CD4-positive, CD25-positive, alpha-beta regulatory T cell (primary cell): ENCODE measurements around the gene AFF3. TPM values are rescaled to one million over a fixed set of nuclear protein-coding genes. Genes with fewer than 3 reads are reported as not detected.

Source experiments
- ATAC-seq, 2 donors: fragments of 150-1000 bp; cut with Tn5 transposase; one replicate each; pipeline ENCODE4 v1.10.0; 2021; ENCODE audit warnings: low read depth in 2 of 2, moderate number of reproducible peaks in 2 of 2, moderate library complexity in 1 of 2
- DNase-seq, 3 donors: peaks; one replicate each; pipeline versions ENCODE4 v3.0.0 to v3.0.0-alpha.2; 2012 to 2022; ENCODE audit warnings: mixed read lengths in 1 of 3
- H3K27ac ChIP-seq: one replicate; pipeline ENCODE4 v1.7.0; 2013; ENCODE audit warnings: mild to moderate bottlenecking, low read length; ENCODE audit not compliant: insufficient read depth, poor library complexity, severe bottlenecking
- H3K27me3 ChIP-seq: one replicate; pipeline ENCODE4 v1.7.0; 2013; ENCODE audit warnings: low read length; ENCODE audit not compliant: control insufficient read depth, insufficient read depth
- H3K36me3 ChIP-seq: one replicate; pipeline ENCODE4 v1.7.0; 2013; ENCODE audit warnings: mild to moderate bottlenecking, low read length, moderate library complexity; ENCODE audit not compliant: control insufficient read depth, insufficient read depth
- H3K4me1 ChIP-seq: 2 replicates; pipeline ENCODE4 v1.7.0; 2013; ENCODE audit warnings: mild to moderate bottlenecking, low read length; ENCODE audit not compliant: insufficient read depth, control insufficient read depth, poor library complexity, severe bottlenecking
- H3K4me3 ChIP-seq: one replicate; pipeline ENCODE4 v1.7.0; 2013; ENCODE audit warnings: low read depth, mild to moderate bottlenecking, low read length, moderate library complexity
- H3K9me3 ChIP-seq, 2 experiments: 1 replicate in 1 of 2; 2 replicates in 1 of 2; pipeline ENCODE4 v1.7.0; 2013; ENCODE audit warnings: low read length in 2 of 2, mild to moderate bottlenecking in 1 of 2, moderate library complexity in 1 of 2; ENCODE audit not compliant: control insufficient read depth in 2 of 2
- H3K27ac Mint-ChIP-seq, 3 donors: one replicate each; pipeline ENCODE4 v1.8.0; 2020 to 2022; ENCODE audit warnings: mild to moderate bottlenecking in 3 of 3, mixed read lengths in 3 of 3, moderate library complexity in 2 of 3
- H3K27me3 Mint-ChIP-seq: one replicate; pipeline ENCODE4 v1.8.0; 2022; ENCODE audit warnings: mild to moderate bottlenecking, mixed read lengths
- H3K36me3 Mint-ChIP-seq: one replicate; pipeline ENCODE4 v1.8.0; 2020; ENCODE audit warnings: mixed read lengths
- H3K4me1 Mint-ChIP-seq, 4 donors: one replicate each; pipeline ENCODE4 v1.8.0; 2020 to 2022; ENCODE audit warnings: mixed read lengths in 4 of 4, mild to moderate bottlenecking in 1 of 4
- H3K4me3 Mint-ChIP-seq, 4 donors: one replicate each; pipeline ENCODE4 v1.8.0; 2020 to 2022; ENCODE audit warnings: mild to moderate bottlenecking in 4 of 4, mixed read lengths in 4 of 4, moderate library complexity in 3 of 4
- H3K9me3 Mint-ChIP-seq, 7 donors: one replicate each; pipeline ENCODE4 v1.8.0; 2020 to 2022; ENCODE audit warnings: mixed read lengths in 7 of 7, mild to moderate bottlenecking in 3 of 7, moderate library complexity in 2 of 7
- polyA plus RNA-seq, 4 donors: library from polyadenylated mRNA; unstranded; fragments of 300-500 nt; fragmentation: Illumina TruSeq; gene quantifications; one replicate each; pipeline ENCODE4 v1.2.3, GENCODE V29; 2021
- total RNA-seq: library from RNA; stranded (reverse); gene quantifications from one replicate; pipeline ENCODE4 v1.2.3, GENCODE V29; 2022

Gene AFF3
- total and polyA plus RNA-seq, 5 donors from 2014 or later: 0.82 to 10.1 (median 4.2) TPM

DNA sequence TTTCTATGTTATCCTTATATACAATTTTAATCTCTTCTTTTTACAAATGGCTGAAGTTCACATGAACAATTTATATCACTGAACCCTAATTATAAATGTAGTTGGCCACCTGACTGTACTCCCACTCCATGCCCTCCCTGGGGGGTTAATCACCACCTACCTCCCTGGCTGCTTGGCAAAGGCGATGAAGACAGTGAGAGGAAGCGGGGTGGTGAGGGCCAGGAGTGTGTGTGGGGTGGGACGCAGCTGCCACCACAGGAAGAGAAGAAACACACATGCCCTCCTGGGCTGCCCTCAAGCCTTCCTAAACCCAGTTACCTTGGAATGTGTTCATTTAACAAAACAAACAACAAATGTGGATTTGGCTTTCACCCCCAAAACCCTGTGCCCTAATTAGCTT, 565.6 kb downstream of the AFF3 start:
- Histone ChIP-seq H3K36me3 (no peaks in the 10 kb centered on the region), H3K27ac (no peak overlapping the region), H3K4me3 (no peak overlapping the region), H3K4me1 (no peaks in the 10 kb centered on the region), H3K27me3 (no peaks in the 10 kb centered on the region), H3K9me3 (no peaks in the 10 kb centered on the region)
- Mint-ChIP-seq H3K36me3 (no peaks in the 10 kb centered on the region), H3K9me3 (no peaks in the 10 kb centered on the region), H3K4me3 (no peak overlapping the region), H3K4me1 (no peaks in the 10 kb centered on the region), H3K27me3 (no peaks in the 10 kb centered on the region), H3K27ac (no peak overlapping the region)
- no peak for DNase-seq
- ATAC-seq: no peak

DNA sequence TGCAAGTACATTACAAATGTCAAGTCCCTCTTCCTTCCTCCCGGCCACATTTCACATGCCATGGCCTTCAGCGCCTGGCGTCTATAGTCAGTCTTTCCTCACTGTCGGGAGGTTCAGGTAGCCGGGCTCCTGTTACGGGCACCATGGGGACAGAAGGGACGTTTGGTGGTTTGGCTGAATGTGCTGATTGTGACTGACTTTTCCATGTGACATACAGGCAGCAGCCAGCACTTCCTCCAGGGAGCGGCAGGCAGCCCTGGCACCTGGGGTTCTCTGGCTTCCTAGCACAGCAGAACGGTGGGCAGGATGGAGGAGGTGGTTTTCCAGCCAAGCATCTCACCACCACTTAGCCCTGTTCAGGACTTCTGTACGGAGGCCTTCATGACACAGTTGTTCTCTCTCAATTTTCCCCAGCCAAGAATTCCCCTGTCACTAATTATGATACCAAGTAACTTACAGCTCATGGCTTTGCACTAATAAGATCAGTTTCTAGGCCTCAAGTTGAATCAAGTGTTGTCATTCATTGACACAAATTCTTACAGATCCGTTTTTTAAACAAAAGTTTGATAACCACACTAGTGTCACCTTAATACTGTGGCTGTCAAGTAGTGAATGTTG, 568.6 kb downstream of the AFF3 start:
- Mint-ChIP-seq H3K4me1 (no peaks in the 10 kb centered on the region), H3K27me3 (no peaks in the 10 kb centered on the region), H3K9me3 (no peaks in the 10 kb centered on the region), H3K36me3 (peaks cover 4% of the 10 kb centered on the region), H3K27ac (no peak overlapping the region), H3K4me3 (no peak overlapping the region)
- Histone ChIP-seq H3K9me3 (no peaks in the 10 kb centered on the region), H3K36me3 (no peaks in the 10 kb centered on the region), H3K27ac (no peak overlapping the region), H3K4me1 (no peaks in the 10 kb centered on the region), H3K27me3 (no peaks in the 10 kb centered on the region), H3K4me3 (no peak overlapping the region)
- no peak for ATAC-seq
- no peak for DNase-seq

DNA sequence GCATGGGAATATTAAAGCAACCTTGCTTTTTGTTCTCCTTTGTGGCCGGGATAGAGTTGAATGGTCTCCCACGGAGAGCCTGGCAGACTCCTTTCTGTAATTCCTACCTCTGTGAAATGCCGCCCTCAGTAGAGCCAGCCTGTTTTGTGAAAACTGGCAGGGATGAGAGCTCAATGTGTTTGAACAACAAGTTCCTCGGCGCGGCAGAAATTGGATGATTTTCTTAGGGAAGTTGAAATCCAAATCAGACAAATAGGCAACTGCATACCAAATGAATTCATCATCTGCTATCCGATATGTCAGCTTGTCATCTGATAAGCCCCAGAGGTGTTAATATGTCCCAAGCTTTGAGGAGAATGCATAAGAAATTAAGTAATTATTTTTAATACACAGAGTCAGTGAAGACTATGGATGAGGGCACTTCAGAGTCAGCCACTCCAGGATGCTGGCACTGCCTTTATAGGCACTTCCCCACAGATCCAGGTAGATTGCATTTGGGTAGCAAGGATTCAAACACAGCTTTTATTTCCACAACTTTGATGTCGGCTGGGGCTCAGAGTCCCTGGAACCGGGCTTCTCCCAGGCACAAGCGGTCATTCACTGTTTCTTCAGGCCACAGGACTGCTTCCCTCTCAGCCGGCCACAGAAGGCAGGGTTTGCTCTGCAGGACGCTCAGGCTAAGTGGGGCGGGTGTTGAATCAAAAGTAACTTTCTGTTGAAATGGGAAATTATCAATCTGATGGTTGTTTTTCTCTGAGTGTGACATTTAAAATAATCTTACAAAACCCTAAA, 569.8 kb downstream of the AFF3 start:
- no peaks in the 10 kb centered on the region for H3K4me1 ChIP-seq
- no peak for DNase-seq
- no peaks in the 10 kb centered on the region for H3K9me3 ChIP-seq
- ATAC-seq: no peak
- no peaks in the 10 kb centered on the region for H3K27me3 ChIP-seq
- H3K4me3 ChIP-seq: no peak overlapping the region
- H3K27me3 Mint-ChIP-seq: no peaks in the 10 kb centered on the region
- no peaks in the 10 kb centered on the region for H3K9me3 Mint-ChIP-seq
- peaks cover 5% of the 10 kb centered on the region for H3K36me3 Mint-ChIP-seq
- H3K4me3 Mint-ChIP-seq: no peak overlapping the region
- H3K4me1 Mint-ChIP-seq: no peaks in the 10 kb centered on the region
- no peaks in the 10 kb centered on the region for H3K36me3 ChIP-seq
- no peak overlapping the region for H3K27ac Mint-ChIP-seq
- H3K27ac ChIP-seq: no peak overlapping the region

DNA sequence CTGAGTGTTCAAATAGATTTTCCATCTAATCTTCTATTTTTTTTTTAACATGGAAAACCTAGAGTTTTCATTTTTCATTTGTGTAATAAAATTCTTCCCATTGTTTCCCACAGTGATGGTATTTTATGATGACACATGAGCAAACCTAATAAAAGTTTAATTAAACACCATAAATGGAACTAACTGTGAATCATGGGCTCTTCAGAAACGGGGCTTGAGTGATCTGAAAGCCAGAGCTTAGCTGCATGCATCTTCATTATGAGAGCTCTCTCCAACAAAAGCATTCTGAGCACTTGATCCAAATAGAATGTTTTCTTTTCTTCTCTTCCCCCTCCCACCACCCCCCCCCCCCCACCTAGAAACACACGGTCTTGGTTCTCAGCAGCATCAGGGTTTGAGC, 570.4 kb downstream of the AFF3 start:
- Mint-ChIP-seq H3K9me3 (no peaks in the 10 kb centered on the region), H3K27ac (no peak overlapping the region), H3K27me3 (no peaks in the 10 kb centered on the region), H3K4me1 (no peaks in the 10 kb centered on the region), H3K4me3 (no peak overlapping the region), H3K36me3 (peaks cover 10% of the 10 kb centered on the region)
- no peaks in the 10 kb centered on the region for H3K9me3 ChIP-seq
- DNase-seq (no peak), ATAC-seq (no peak)
- H3K27me3 ChIP-seq: no peaks in the 10 kb centered on the region
- H3K4me3 ChIP-seq: no peak overlapping the region
- H3K4me1 ChIP-seq: no peaks in the 10 kb centered on the region
- H3K27ac ChIP-seq: no peak overlapping the region
- no peaks in the 10 kb centered on the region for H3K36me3 ChIP-seq

DNA sequence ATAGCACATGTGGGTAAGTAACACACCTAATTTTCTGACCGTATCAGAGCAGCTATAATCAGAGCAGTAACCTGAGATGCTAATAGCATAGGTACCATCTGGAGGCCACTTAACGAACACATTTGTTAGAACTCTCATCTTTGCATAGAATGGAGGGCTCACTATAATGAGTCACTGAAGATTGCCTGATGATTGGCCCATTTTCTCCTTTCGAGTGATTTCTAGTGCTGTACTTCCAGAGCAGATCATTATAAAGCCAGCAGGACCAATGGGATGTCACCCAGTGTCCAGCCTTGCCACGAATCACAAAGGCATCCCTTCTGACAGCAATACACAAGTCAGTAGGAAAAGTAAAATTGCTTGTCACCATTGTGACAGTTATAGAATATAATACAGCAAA, 570.9 kb downstream of the AFF3 start:
- H3K27me3 Mint-ChIP-seq: no peaks in the 10 kb centered on the region
- ATAC-seq (no peak), DNase-seq (no peak)
- H3K4me1 ChIP-seq: no peaks in the 10 kb centered on the region
- no peaks in the 10 kb centered on the region for H3K27me3 ChIP-seq
- H3K36me3 Mint-ChIP-seq: peaks cover 10% of the 10 kb centered on the region
- H3K27ac ChIP-seq: no peak overlapping the region
- H3K27ac Mint-ChIP-seq: no peak overlapping the region
- H3K36me3 ChIP-seq: no peaks in the 10 kb centered on the region
- H3K9me3 Mint-ChIP-seq: no peaks in the 10 kb centered on the region
- no peaks in the 10 kb centered on the region for H3K4me1 Mint-ChIP-seq
- H3K4me3 ChIP-seq: no peak overlapping the region
- no peaks in the 10 kb centered on the region for H3K9me3 ChIP-seq
- H3K4me3 Mint-ChIP-seq: no peak overlapping the region

DNA sequence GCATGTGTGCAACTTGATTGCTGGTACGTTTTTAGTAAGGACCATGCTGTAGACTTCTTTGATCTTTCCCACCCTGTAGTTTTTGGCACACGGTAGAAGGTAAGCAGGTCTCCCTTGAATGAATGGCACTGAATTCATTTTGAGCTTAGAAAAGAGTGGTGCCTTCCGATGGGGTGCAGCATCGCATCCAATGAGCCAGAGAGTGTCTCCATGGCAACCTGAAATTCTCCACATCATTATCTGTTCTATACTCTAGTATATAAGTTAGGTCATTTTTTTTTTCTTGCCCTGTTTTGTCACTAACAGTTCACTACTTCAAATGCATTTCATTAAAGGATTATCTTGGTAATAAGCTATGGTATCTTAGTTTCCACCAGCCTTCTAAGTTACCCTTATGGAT, 571.4 kb downstream of the AFF3 start:
- Mint-ChIP-seq H3K4me1 (no peaks in the 10 kb centered on the region), H3K9me3 (no peaks in the 10 kb centered on the region)
- no peaks in the 10 kb centered on the region for H3K36me3 ChIP-seq

DNA sequence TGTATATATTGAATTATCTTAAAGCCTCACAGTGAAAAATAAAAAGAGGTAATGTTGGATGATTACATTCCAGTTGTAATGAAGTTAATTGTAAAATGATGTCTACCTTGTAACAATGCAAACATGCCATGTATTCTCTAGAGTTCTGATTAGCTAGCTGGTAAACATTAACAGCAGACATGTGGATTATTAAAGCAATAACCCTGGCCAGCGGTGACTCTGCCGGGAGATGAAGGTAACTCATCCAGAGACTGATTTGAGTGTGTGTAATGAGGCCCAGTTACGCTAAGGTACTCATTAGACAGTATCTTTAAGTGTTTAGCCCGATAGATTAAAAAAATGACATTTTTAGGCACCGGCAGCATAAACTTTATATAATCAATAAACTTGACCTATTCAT, 573.0 kb downstream of the AFF3 start:
- no peaks in the 10 kb centered on the region for H3K4me1 Mint-ChIP-seq
- Histone ChIP-seq H3K36me3 (no peaks in the 10 kb centered on the region), H3K4me1 (no peaks in the 10 kb centered on the region), H3K4me3 (no peak overlapping the region), H3K9me3 (no peaks in the 10 kb centered on the region), H3K27me3 (no peaks in the 10 kb centered on the region), H3K27ac (no peak overlapping the region)
- H3K27ac Mint-ChIP-seq: no peak overlapping the region
- H3K36me3 Mint-ChIP-seq: peaks cover 10% of the 10 kb centered on the region
- H3K27me3 Mint-ChIP-seq: no peaks in the 10 kb centered on the region
- ATAC-seq (no peak), DNase-seq (no peak)
- H3K9me3 Mint-ChIP-seq: no peaks in the 10 kb centered on the region
- H3K4me3 Mint-ChIP-seq: no peak overlapping the region

More for the DNA sequence above, 571.4 kb downstream of the AFF3 start:
- Mint-ChIP-seq H3K4me3 (no peak overlapping the region), H3K27me3 (no peaks in the 10 kb centered on the region), H3K27ac (no peak overlapping the region), H3K36me3 (peaks cover 10% of the 10 kb centered on the region)
- DNase-seq (no peak), ATAC-seq (no peak)
- no peak overlapping the region for H3K27ac ChIP-seq
- H3K4me1 ChIP-seq: no peaks in the 10 kb centered on the region
- H3K4me3 ChIP-seq: no peak overlapping the region
- no peaks in the 10 kb centered on the region for H3K27me3 ChIP-seq
- H3K9me3 ChIP-seq: no peaks in the 10 kb centered on the region

DNA sequence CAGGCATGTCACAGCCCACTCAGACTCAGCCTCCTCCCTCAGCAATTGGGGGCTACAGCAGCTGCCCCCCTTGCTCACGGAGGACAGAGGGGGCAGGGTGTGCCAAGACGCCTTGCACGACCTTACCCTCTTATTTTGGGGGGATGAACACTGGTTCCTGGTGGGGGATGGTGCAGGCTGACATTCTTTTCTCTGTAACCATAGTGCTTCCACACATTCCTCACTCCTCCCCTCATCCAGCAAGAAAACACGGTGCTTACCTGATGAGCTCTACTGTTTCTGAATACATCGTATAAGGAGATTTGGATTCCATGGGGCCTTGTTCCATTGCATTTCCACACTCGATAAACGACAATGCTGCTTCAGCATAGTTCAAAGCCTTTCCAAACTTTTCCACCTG, 577.2 kb downstream of the AFF3 start:
- no peaks in the 10 kb centered on the region for H3K9me3 Mint-ChIP-seq

More for the DNA sequence above, 577.2 kb downstream of the AFF3 start:
- H3K36me3 ChIP-seq: no peaks in the 10 kb centered on the region
- Mint-ChIP-seq H3K4me3 (no peak overlapping the region), H3K27me3 (no peaks in the 10 kb centered on the region), H3K4me1 (no peaks in the 10 kb centered on the region), H3K27ac (no peak overlapping the region), H3K36me3 (peaks cover 6% of the 10 kb centered on the region)
- no peaks in the 10 kb centered on the region for H3K4me1 ChIP-seq
- H3K27ac ChIP-seq: no peak overlapping the region
- ATAC-seq: no peak
- H3K27me3 ChIP-seq: no peaks in the 10 kb centered on the region
- H3K4me3 ChIP-seq: no peak overlapping the region
- DNase-seq: no peak
- H3K9me3 ChIP-seq: no peaks in the 10 kb centered on the region
